GM12878 (cell line): ENCODE results near the gene ATP10D. TPM values are rescaled to one million over a fixed set of nuclear protein-coding genes. Genes with fewer than 3 reads are reported as not detected.

Source experiments
- ATAC-seq: fragments of 200-7000 bp; cut with Tn5 transposase; 3 replicates; pipeline ENCODE4 v1.9.1; 2020; ENCODE audit warnings: mild to moderate bottlenecking, moderate library complexity
- BruUV-seq: library from RNA; stranded (reverse); fragments of 400-500 nt; replicated peaks from 2 replicates; lab custom pipeline; 2021; lab: Mats Ljungman, UMichigan
- CTCF ChIA-PET: fragments of 300-600 bp; sonication (Branson Sonifier 250); formaldehyde crosslinking; extraction: SDS; loops from one replicate; lab custom pipeline; 2021; ENCODE audit warnings: inconsistent platforms; lab: Yijun Ruan, JAX
- POLR2A ChIA-PET: fragments of 350-600 bp; formaldehyde crosslinking; extraction: SDS; loops from one replicate; lab custom pipeline; 2021; ENCODE audit warnings: inconsistent platforms; lab: Charles Lee
- RAD21 ChIA-PET: fragments of 300-600 bp; sonication (Branson Sonifier 250); formaldehyde crosslinking; loops from one replicate; lab custom pipeline; 2023; ENCODE audit warnings: antibody characterized with exemption; ENCODE audit not compliant: unreplicated experiment; lab: Charles Lee
- SMC1A ChIA-PET: fragments of 300-600 bp; sonication (Branson Sonifier 250); formaldehyde crosslinking; loops from one replicate; lab custom pipeline; 2023; ENCODE audit not compliant: unreplicated experiment, uncharacterized antibody; lab: Charles Lee
- DNase-seq: peaks from one replicate; pipeline ENCODE4 v3.0.0-alpha.2; 2011; ENCODE audit warnings: low read depth, low spot score
- FAIRE-seq: peaks from 3 replicates; lab custom pipeline; 2011; peaks lifted over from hg19 to GRCh38; lab: Jason Lieb, UNC
- H2AFZ ChIP-seq: 2 replicates; pipeline ENCODE4 v1.6.0; 2011; ENCODE audit warnings: low read depth, low read length, control low read depth; ENCODE audit not compliant: control insufficient read depth
- H3K27ac ChIP-seq: 2 replicates; pipeline ENCODE4 v1.5.1; 2011; ENCODE audit warnings: control low read depth; ENCODE audit not compliant: control insufficient read depth, insufficient read depth
- H3K27me3 ChIP-seq, 2 experiments: replicated peaks in 1 of 2; 2 replicates each; pipeline versions ENCODE4 v1.6.0 to v1.6.1; 2011; ENCODE audit warnings: low read length in 1 of 2; ENCODE audit not compliant: control insufficient read depth in 2 of 2, insufficient read depth in 2 of 2
- H3K36me3 ChIP-seq, 2 experiments: 2 replicates each; pipeline ENCODE4 v1.5.1; 2011; ENCODE audit warnings: low read length in 1 of 2; ENCODE audit not compliant: control insufficient read depth in 2 of 2, insufficient read depth in 2 of 2
- H3K4me1 ChIP-seq: 2 replicates; pipeline ENCODE4 v1.6.1; 2011; ENCODE audit warnings: mild to moderate bottlenecking, low read length, moderate library complexity, mixed read lengths; ENCODE audit not compliant: control insufficient read depth, insufficient read depth
- H3K4me2 ChIP-seq: 2 replicates; pipeline ENCODE4 v1.6.0; 2011; ENCODE audit warnings: control low read depth; ENCODE audit not compliant: control insufficient read depth, insufficient read depth
- H3K4me3 ChIP-seq: fragments of 200-600 bp; sonication (generic); 2 replicates; pipeline ENCODE4 v1.5.1; 2016
- H3K79me2 ChIP-seq: 2 replicates; pipeline ENCODE4 v1.6.0; 2011; ENCODE audit warnings: low read length; ENCODE audit not compliant: control insufficient read depth, insufficient read depth
- H3K9ac ChIP-seq: 2 replicates; pipeline ENCODE4 v1.8.0; 2011; ENCODE audit warnings: low read length, control low read depth, mixed read lengths; ENCODE audit not compliant: control insufficient read depth, insufficient read depth
- H3K9me3 ChIP-seq: replicated peaks from 3 replicates; pipeline ENCODE4 v1.5.1; 2011; ENCODE audit warnings: mild to moderate bottlenecking, low read length; ENCODE audit not compliant: control insufficient read depth, insufficient read depth
- H4K20me1 ChIP-seq: 2 replicates; pipeline ENCODE4 v1.6.0; 2011; ENCODE audit not compliant: control insufficient read depth, insufficient read depth
- CHD1 ChIP-seq: IDR thresholded peaks from 2 replicates; pipeline ENCODE4 v1.6.1; 2012; ENCODE audit warnings: low read depth, low read length, improper control_type of control experiment
- CHD4 ChIP-seq: fragments of 200-600 bp; sonication (generic); IDR thresholded peaks from 2 replicates; pipeline ENCODE4 v1.6.1; 2016; ENCODE audit warnings: mild to moderate bottlenecking
- CREM ChIP-seq: IDR thresholded peaks from 2 replicates; pipeline ENCODE4 v1.6.1; 2014; ENCODE audit warnings: antibody characterized with exemption, low read depth
- DPF2 ChIP-seq: fragments of 450-650 bp; IDR thresholded peaks from 2 replicates; pipeline ENCODE4 v1.6.1; 2017; ENCODE audit warnings: mild to moderate bottlenecking
- ETV6 ChIP-seq, 2 experiments: fragments of 450-650 bp in 1 of 2; IDR thresholded peaks in 1 of 2; conservative IDR thresholded peaks in 1 of 2; 2 replicates each; pipeline ENCODE4 v1.6.1; 2014; ENCODE audit warnings: antibody characterized with exemption in 1 of 2, borderline replicate concordance in 1 of 2, low read depth in 1 of 2, mild to moderate bottlenecking in 1 of 2, moderate library complexity in 1 of 2
- FOXK2 ChIP-seq: fragments of 450-650 bp; IDR thresholded peaks from 2 replicates; pipeline ENCODE4 v1.6.1; 2017; ENCODE audit warnings: mild to moderate bottlenecking, moderate library complexity
- IKZF2 ChIP-seq, 2 experiments: fragments of 450-650 bp; IDR thresholded peaks; 2 replicates each; pipeline ENCODE4 v1.6.1; 2017; ENCODE audit warnings: mild to moderate bottlenecking in 2 of 2, moderate library complexity in 2 of 2
- JUND ChIP-seq: IDR thresholded peaks from 2 replicates; pipeline ENCODE4 v1.6.1; 2012; ENCODE audit warnings: low read depth, mild to moderate bottlenecking, low read length, improper control_type of control experiment, moderate library complexity
- KDM1A ChIP-seq: fragments of 200-600 bp; sonication (generic); IDR thresholded peaks from 2 replicates; pipeline ENCODE4 v1.6.1; 2016; ENCODE audit warnings: borderline replicate concordance
- MYB ChIP-seq: fragments of 150-350 bp; IDR thresholded peaks from 2 replicates; pipeline ENCODE4 v1.6.1; 2014; ENCODE audit warnings: mild to moderate bottlenecking, low read depth, low read length, borderline replicate concordance
- SREBF2 ChIP-seq: IDR thresholded peaks from 2 replicates; pipeline ENCODE4 v1.6.1; 2012; ENCODE audit warnings: mild to moderate bottlenecking, low read length
- WRNIP1 ChIP-seq: IDR thresholded peaks from 2 replicates; pipeline ENCODE4 v1.6.1; 2011; ENCODE audit warnings: low read depth, low read length, improper control_type of control experiment, borderline replicate concordance
- ZZZ3 ChIP-seq: IDR thresholded peaks from 2 replicates; pipeline ENCODE4 v1.6.1; 2011; ENCODE audit warnings: low read depth; ENCODE audit not compliant: control insufficient read depth, insufficient read length
- WGBS: methylation state at CpG from one replicate; pipeline ENCODE4 v1.1.6; 2016; ENCODE audit warnings: low lambda C conversion rate; ENCODE audit not compliant: insufficient replicate concordance, insufficient coverage; ENCODE audit errors: missing lambda C conversion rate; 5-methylcytosine and 5-hydroxymethylcytosine counted together
- in situ Hi-C: fragments of 300-500 bp; cut with MboI; formaldehyde crosslinking; loops from 9 replicates; pipeline ENCODE4 v1.14.3; 2018; ENCODE audit warnings: mixed read lengths
- intact Hi-C: fragments of 100-400 bp; cut with micrococcal nuclease; formaldehyde crosslinking; loops from one replicate; pipeline ENCODE4 v1.14.2; 2022; ENCODE audit not compliant: unreplicated experiment
- polyA plus RNA-seq, 11 experiments: library from polyadenylated mRNA; depleted of rRNA in 4 of 11; unstranded in 6 of 11; stranded (reverse) in 5 of 11; fragments of >200 nt; fragmentation: Nextera tagmentation in 4 of 11; fragmentation: Illumina TruSeq in 1 of 11; extraction: Ambion mirVana in 4 of 11; extraction: Trizol in 1 of 11; gene quantifications; 1 replicate in 1 of 11; 2 replicates in 10 of 11; pipeline versions ENCODE4 v1.2.1 to v1.2.3, GENCODE V29; 2011 to 2016; ENCODE audit warnings: inconsistent platforms in 2 of 11, missing spikeins in 2 of 11, low read depth in 1 of 11
- total RNA-seq, 4 experiments: library from RNA; depleted of rRNA in 3 of 4; stranded (reverse); fragments of >200 nt in 3 of 4; fragmentation: Illumina TruSeq in 1 of 4; extraction: Trizol in 1 of 4; gene quantifications; 2 replicates each; pipeline versions ENCODE4 v1.2.1 to v1.2.3, GENCODE V29; 2013 to 2021
- TF ChIP-seq, protein P1 (sequence below): IDR thresholded peaks from 2 replicates; pipeline ENCODE4 v1.6.1; 2011; ENCODE audit warnings: borderline replicate concordance, low read depth, mild to moderate bottlenecking, moderate library complexity, mixed read lengths, low read length; ENCODE audit not compliant: insufficient read depth; ENCODE audit errors: extremely low read length
- TF ChIP-seq, protein P2 (sequence below): fragments of 150-350 bp; IDR thresholded peaks from 2 replicates; pipeline ENCODE4 v1.6.1; 2016; ENCODE audit warnings: low read depth, low read length

The ATP10D gene
- total and polyA plus RNA-seq, 10 of the 15 experiments (the other 5 are each of a cell fraction or from before 2014, with no cell fraction given): 10.2 to 50.3 (median 19.1) TPM

- ChIA-PET POLR2A (interaction anchor here (1.3 kb wide), 1 partner anchor 27 kb away, joined by 3 read pairs; no protein-coding TSS in a partner anchor), RAD21 (interaction anchor here (0.7 to 1.3 kb wide), 3 partner anchors 19 to 74 kb away, joined by 3 to 4 read pairs (median 4); partner anchors contain the start of gene COMMD8), SMC1A (interaction anchor here (0.6 to 2.4 kb wide), 13 partner anchors 11 to 760 kb away, joined by 3 to 8 read pairs (median 3); no protein-coding TSS in a partner anchor), CTCF (interaction anchor here (1.3 kb wide), 1 partner anchor 25 kb away, joined by 3 read pairs; no protein-coding TSS in a partner anchor)
- FAIRE-seq: no peak
- TF ChIP-seq KDM1A (no peak), ZZZ3 (no peak), MYB (no peak), WRNIP1 (no peak), DPF2 (no peak), CREM (no peak), CHD1 (no peak), IKZF2 (IDR thresholded peaks at IDR 0.05) (no peak), ETV6 (conservative IDR thresholded peaks at IDR 0.05 in 1 of 2, IDR thresholded peaks at IDR 0.05 in 1 of 2; ENCODE audit: borderline replicate concordance in 1 of 2, low read depth in 1 of 2) (no peak), CHD4 (no peak), FOXK2 (no peak), JUND (no peak), SREBF2 (no peak)
- TF ChIP-seq, protein P1, sequence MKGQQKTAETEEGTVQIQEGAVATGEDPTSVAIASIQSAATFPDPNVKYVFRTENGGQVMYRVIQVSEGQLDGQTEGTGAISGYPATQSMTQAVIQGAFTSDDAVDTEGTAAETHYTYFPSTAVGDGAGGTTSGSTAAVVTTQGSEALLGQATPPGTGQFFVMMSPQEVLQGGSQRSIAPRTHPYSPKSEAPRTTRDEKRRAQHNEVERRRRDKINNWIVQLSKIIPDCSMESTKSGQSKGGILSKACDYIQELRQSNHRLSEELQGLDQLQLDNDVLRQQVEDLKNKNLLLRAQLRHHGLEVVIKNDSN: no peak
- TF ChIP-seq, protein P2, sequence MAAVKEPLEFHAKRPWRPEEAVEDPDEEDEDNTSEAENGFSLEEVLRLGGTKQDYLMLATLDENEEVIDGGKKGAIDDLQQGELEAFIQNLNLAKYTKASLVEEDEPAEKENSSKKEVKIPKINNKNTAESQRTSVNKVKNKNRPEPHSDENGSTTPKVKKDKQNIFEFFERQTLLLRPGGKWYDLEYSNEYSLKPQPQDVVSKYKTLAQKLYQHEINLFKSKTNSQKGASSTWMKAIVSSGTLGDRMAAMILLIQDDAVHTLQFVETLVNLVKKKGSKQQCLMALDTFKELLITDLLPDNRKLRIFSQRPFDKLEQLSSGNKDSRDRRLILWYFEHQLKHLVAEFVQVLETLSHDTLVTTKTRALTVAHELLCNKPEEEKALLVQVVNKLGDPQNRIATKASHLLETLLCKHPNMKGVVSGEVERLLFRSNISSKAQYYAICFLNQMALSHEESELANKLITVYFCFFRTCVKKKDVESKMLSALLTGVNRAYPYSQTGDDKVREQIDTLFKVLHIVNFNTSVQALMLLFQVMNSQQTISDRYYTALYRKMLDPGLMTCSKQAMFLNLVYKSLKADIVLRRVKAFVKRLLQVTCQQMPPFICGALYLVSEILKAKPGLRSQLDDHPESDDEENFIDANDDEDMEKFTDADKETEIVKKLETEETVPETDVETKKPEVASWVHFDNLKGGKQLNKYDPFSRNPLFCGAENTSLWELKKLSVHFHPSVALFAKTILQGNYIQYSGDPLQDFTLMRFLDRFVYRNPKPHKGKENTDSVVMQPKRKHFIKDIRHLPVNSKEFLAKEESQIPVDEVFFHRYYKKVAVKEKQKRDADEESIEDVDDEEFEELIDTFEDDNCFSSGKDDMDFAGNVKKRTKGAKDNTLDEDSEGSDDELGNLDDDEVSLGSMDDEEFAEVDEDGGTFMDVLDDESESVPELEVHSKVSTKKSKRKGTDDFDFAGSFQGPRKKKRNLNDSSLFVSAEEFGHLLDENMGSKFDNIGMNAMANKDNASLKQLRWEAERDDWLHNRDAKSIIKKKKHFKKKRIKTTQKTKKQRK: no peak
- ATAC-seq: no peak
- Histone ChIP-seq H4K20me1 (no peaks in the 10 kb centered on the region), H3K27ac (no peak overlapping the region), H3K4me2 (no peak overlapping the region), H3K27me3 (no peaks in the 10 kb centered on the region), H3K36me3 (peaks cover 4 to 21% of the 10 kb centered on the region in 2 experiments), H2AFZ (no peak overlapping the region), H3K9me3 (peaks cover 5% of the 10 kb centered on the region; the same call in 2 of the 3 replicates), H3K4me3 (no peak overlapping the region), H3K4me1 (peaks cover 4% of the 10 kb centered on the region), H3K9ac (no peak overlapping the region), H3K79me2 (no peaks in the 10 kb centered on the region)
- no peak for DNase-seq
- no TSS peak for BruUV-seq
- intact Hi-C loops: no loop called here
- in situ Hi-C loops: no loop called here
- WGBS: 0% methylated on average over 1 of the region's 1 CpG
Observed at GRCh38 chr4:47536966-47537365, 51.9 kb downstream of the ATP10D start.
